ENCODE measurements around the gene SPOCK2.
A peak's percentile ranks its signal among the peaks of the same experiment; 100 is the strongest.

The SPOCK2 gene

DNA sequence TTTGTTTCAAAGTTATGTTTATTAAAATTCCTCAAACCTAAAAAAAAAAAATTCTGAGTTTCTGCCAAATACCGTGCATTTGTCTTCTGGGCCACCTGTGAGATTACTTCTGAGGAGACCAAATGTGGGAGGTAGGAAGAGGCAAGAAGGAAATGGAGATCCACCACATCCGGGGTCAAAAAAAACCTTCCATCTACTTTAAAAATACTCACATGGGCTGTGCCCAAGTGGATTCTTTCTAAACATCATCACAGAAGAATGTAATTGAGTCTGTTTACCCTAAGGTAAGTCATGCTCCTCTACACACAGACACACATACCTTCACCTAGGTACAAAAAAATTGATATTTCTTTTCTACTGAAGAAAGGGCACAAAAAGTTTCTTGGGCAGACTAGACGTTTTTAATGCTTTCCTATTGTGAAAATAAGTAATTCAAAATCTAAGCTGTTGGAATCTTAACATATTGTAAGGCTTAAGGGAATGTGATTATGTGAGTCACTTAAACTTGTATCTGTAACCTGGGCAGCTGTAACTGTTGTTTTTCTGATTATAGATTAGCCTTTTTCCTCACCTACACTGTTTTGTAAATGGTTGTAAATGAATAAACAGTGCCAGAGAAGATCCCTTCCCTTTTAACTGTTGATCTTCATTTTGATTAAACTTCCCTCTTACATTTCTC is 19.1 kb upstream of the SPOCK2 start:
- no peak for DNase-seq

- DNase-seq: no peak
Observed at GRCh38 chr10:72106896-72107295, 18.5 kb upstream of the SPOCK2 start.

DNA sequence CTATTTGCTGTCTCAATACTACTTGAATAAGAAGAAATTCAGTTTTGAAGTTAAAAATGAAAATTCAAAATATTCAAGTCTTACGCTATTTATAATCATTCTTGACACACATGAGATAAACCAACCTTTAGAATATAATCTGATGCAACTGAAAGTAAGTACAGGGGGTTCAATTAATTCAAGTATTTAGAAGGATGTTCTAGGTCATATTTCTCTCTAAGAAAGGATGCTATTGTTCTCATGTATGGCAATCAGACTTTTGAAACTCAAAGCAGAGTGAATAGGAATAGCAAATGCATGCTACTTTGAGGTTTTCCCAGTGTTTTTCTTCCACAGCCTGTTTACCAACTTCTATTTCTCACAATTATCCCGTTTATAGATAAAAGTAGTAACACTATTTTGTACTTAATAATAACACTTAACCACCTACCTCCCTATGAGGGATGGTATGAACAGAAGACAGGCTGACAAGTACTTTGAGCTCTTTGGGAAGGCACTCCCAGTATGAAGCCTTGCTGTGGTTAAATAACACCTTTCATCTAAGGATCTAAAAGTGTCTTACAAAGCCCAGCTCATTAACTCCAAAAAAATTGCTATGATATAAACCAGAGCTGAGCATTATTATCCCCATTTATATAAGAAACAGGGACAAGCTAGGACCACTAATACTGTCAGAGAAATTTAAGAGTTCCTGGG is 18.0 kb upstream of the SPOCK2 start:
- DNase-seq: no peak

DNA sequence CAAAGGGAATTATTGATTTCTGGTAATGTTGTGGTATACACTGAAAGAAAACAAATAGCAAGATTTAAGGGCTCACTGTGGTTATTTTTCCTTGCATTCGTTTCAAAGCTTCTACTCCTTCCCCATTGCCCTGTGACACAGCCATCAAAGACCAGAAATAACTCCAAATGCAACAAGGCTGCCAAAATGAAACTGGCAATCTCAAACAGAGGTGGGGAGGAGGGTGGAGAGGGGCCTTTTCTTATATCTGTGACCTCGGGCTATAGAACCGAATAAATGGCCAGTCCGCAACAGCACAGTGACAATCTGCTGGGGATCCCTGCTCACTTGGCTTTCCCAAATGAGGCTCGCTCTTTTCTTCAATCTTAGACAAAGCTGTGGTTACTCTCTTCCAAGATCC is 17.4 kb upstream of the SPOCK2 start:
- DNase-seq: no peak

GRCh38 chr10:72105098-72105475 is 16.7 kb upstream of the SPOCK2 start:
- no peak for DNase-seq

DNA sequence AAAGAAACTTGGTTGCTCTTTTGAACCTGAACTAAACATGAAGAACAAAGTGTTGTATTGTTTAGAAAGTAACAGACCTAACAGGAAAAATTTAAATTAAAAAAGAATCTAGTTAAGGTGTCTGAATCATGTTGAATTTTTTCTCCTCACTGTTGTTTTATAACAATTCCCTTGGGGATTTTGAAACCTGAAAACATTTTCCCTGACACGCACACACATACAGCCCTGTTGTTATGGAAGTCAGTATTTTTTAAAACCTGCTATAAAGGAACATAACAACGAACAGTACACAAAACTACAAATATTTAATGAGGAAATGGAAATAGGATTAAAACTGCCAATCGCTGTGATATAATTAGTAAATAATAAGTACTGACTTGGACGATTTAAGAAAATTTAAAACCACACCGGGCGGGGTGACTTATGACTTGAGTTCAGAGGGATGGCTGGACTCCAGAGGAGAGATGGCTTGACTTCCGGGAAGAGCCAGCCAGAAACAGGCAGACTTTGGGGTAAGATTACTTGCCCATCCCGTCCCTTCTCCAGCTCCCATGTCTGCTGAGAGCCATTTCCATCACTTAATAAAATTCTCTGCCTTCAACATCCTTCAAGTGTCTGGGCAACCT is 16.2 kb upstream of the SPOCK2 start:
- DNase-seq: no peak

GRCh38 chr10:72099600-72099921 is 11.2 kb upstream of the SPOCK2 start:
- no peak for DNase-seq

GRCh38 chr10:72098836-72099599 is 10.7 kb upstream of the SPOCK2 start:
- no peak for DNase-seq

- no peak for DNase-seq
Observed at GRCh38 chr10:72098301-72098835, 10.0 kb upstream of the SPOCK2 start.

GRCh38 chr10:72097448-72098300 is 9.3 kb upstream of the SPOCK2 start:
- DNase-seq: no peak

DNA sequence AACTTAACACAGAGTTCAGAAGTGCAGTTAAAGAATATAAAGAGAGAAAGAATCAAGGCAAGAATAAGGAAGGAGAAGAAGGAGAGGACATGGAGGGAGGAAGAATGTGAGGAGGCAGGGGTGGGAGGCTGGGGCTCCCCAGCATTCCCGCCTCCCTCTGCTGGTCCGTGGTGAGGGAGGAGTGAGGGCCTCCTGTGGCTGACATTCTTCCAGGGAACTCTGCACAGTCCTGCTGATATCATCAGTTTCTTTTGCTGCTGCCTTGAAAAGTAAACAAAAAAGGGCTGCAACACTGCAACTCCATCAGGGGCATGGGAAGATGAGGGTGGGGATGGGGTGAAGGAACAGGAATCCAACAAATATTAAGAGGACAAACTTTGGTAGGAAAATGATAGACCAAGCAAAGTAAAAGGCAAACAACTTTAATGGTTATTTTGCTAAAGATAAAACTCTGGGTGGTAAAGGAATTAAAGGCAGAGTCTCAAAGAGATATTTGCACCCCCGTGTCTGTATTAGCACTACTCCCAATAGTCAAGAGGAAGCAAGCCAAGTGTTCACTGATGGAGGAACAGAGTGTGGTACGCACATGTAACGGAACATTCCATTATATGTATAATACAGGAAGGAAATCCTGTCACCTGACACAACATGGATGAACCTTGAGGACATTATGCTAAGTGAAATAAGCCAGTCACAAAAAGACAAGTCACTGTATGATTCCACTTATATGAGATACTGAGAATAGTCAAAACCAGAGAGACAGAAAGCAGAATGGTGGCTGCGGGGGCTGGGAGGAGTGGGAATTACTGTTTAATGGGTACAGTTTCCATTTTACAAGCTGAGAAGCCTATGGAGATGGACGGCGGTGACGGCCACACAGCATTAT is 8.0 kb upstream of the SPOCK2 start:
- DNase-seq: peak; percentile 73

DNA sequence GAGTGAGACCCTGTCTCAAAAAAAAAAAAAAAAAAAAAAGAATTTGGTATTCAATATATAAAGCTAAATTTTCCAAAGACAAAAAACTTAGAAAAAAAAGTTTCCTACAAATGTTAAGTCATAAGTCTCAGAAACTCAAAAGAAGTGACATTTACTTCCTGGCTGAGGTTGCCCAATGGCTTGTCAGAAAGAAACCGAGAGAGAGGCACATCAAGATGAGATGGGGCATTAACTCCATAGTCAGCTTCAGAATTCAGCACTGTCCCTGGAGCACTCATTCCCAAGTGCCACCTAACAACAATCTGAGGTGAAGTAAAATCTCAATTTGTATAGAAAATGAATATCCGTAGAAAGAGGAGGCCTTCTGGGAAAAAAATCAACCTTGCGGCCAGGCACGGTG is 6.8 kb upstream of the SPOCK2 start:
- no peak for DNase-seq

DNA sequence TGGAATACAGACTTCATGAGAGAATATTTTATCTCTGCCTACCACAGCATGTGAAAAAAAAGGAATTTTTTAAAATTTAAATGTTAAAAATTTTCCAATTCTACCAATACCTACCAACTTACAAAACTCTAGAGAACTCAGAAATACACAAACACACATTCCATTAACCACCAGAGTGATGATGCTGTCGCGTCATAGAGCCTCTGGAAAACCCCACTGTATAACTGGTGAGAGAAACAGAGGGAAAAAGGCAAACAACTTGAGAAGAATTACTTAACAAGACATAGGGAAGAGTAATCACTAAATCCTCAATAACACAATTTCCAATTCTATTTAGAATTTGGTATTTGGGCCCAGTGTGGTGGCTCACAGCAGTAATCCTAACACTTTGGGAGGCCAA is 6.2 kb upstream of the SPOCK2 start:
- DNase-seq: no peak

- no peak for DNase-seq
Observed at GRCh38 chr10:72093450-72093849, 5.1 kb upstream of the SPOCK2 start.

GRCh38 chr10:72092987-72093386 is 4.6 kb upstream of the SPOCK2 start:
- no peak for DNase-seq

DNA sequence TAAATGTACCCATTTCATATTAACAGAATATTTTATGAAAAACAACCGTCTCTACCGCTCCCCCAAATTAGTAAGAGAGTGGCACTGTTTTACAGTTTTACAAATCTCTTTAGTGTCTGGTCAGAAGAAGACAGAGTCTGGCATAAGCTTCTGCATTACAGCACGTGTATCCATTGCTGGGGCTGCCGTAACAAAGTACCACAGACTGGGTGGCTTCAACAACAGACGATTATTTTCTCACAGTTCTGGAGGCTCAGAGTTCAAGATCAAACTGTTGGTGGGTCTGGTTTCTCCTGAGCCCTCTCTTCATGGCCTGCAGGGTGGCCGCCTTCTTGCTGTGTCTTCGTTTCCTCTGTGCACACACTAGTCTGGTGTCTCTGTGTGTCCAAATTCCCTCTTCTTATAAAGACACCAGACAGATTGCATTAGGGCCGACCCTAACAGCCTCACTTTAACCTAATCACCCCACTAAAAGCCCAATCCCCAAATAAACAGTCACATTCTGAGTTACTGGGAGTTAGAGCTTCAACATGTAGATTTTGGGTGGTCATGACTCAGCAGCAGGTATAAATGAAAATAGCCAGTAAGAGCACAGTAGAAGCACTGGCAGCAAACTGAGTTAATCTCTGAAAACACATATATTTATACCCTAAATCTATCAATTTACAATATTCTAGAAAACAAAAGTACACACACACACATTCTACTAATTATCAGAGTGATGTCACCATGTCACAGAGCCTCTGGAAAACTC is 4.0 kb upstream of the SPOCK2 start:
- no peak for DNase-seq

DNA sequence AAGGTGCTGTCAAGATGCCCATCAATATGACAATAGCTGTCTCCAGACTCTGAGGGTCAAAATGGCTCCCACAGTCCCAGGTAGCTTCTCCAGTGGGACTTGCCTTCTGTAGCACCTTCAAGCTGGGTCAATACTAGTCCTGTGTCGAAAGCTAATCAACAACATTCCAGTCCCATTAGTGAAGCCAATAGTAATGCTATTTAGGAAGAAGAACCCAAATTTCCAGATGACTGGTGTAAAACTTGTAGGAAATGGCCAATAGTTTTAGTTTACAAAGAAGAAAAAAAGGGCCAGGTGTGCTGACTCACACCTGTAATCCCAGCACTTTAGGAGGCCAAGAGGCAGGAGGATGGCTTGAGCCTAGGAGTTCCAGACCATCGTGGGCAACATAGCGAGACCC is 2.0 kb upstream of the SPOCK2 start:
- no peak for DNase-seq

DNA sequence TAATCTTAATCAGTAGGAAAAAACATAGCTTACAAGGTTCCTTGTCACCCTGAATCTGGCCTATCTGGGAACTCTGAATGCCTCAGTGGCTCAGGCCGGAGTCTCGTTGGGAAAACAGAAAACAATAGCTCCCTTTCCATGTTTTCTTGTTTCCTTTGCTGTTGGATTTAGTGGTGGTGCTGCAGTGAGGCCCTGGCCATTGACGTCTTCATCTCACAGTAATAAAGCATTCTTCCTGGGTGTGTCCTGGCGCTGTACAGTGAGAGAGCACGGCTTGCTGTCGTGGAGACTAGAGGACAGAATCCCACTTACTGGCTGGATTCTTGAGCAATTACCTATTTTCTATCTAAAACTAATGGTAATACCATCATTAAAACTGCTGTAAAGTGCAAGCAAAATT is 1.3 kb upstream of the SPOCK2 start:
- no peak for DNase-seq

GRCh38 chr10:72088889-72089575 is 681 bp upstream of the SPOCK2 start:
- DNase-seq: peak; percentile 68

GRCh38 chr10:72087392-72087968 is 871 bp downstream of the SPOCK2 start:
- DNase-seq: peak; percentile 63
